Stimulated activated CD8-positive, alpha-beta memory T cell treated with anti-CD3 and anti-CD28 coated beads, Interleukin-15, amount 100 ng/mL, for 4 hours (primary cell): ENCODE measurements around the gene VPS50.

Experiments used
- DNase-seq, 2 donors: peaks; one replicate each; pipeline ENCODE4 v3.0.0-alpha.2; 2020; ENCODE audit warnings: low read depth in 2 of 2

Gene VPS50

GRCh38 chr7:93231799-93232672 lies at the start of gene VPS50:
Gene VPS50 (plus strand): TSS chr7:93232366. CDS start chr7:93232468, 102 bp downstream.
- peak; percentile 78 to 89 for DNase-seq

GRCh38 chr7:93185303-93186027 lies 46.7 kb upstream of the VPS50 start:
- DNase-seq, result no peak

GRCh38 chr7:93188870-93189634 lies 43.1 kb upstream of the VPS50 start:
- DNase-seq, result no peak

- DNase-seq, result no peak
Observed at GRCh38 chr7:93194386-93194785, 37.8 kb upstream of the VPS50 start.

- DNase-seq, result no peak
Observed at GRCh38 chr7:93196336-93196735, 35.8 kb upstream of the VPS50 start.

- no peak for DNase-seq
Observed at GRCh38 chr7:93198472-93198871, 33.7 kb upstream of the VPS50 start.

- no peak for DNase-seq
Observed at GRCh38 chr7:93202594-93203250, 29.4 kb upstream of the VPS50 start.

GRCh38 chr7:93203496-93203895 lies 28.7 kb upstream of the VPS50 start:
- no peak for DNase-seq

GRCh38 chr7:93205046-93205445 lies 27.1 kb upstream of the VPS50 start:
- DNase-seq, result no peak

- no peak for DNase-seq
Observed at GRCh38 chr7:93211228-93211818, 20.8 kb upstream of the VPS50 start.

GRCh38 chr7:93212881-93213280 lies 19.3 kb upstream of the VPS50 start:
- no peak for DNase-seq

GRCh38 chr7:93218997-93219827 lies 13.0 kb upstream of the VPS50 start:
- DNase-seq, result no peak

GRCh38 chr7:93219868-93220267 lies 12.3 kb upstream of the VPS50 start:
- DNase-seq, result no peak

GRCh38 chr7:93226310-93226709 lies 5.9 kb upstream of the VPS50 start, which contains the start of gene HEPACAM2:
Gene HEPACAM2 (minus strand): TSS chr7:93226469.
- DNase-seq, result no peak

- no peak for DNase-seq
Observed at GRCh38 chr7:93228302-93228701, 3.9 kb upstream of the VPS50 start.

GRCh38 chr7:93231259-93231658 lies 907 bp upstream of the VPS50 start:
- no peak for DNase-seq

GRCh38 chr7:93232673-93233018 lies 480 bp downstream of the VPS50 start:
- no peak for DNase-seq

- DNase-seq, result no peak
Observed at GRCh38 chr7:93235541-93235940, 3.4 kb downstream of the VPS50 start.

GRCh38 chr7:93238131-93238530 lies 6.0 kb downstream of the VPS50 start:
- no peak for DNase-seq

- no peak for DNase-seq
Observed at GRCh38 chr7:93238748-93239147, 6.6 kb downstream of the VPS50 start.
